Measurements from ENCODE around the gene MINDY4. TPM values are rescaled to one million over a fixed set of nuclear protein-coding genes. Genes with fewer than 3 reads are reported as not detected.

MINDY4 gene
- total RNA-seq, 2 donors from 2014 or later = 0.74 to 1.4 TPM

DNA sequence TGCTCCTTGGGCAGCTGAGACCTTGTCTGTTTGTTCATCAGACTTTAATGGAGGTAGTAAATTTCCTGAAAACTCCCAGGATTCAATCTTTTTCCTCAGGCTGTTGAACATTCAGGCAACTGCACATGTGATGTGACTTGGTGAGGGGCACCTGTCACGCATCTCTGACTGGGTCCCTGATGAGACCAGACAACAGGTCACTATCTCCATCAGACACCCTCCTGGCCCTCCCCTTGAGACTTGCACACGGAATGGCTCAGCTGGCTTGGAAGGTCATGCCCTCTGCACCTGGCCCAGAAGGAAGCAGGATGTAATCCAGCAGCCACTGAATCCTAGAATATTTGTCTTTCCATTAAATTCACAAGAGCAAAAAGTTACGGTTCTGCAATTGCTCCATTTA lies 156.3 kb downstream of the MINDY4 start:
- H3K4me3 Mint-ChIP-seq = no peak overlapping the region
- ATAC-seq (replicated peaks) = no peak
- H3K27ac Mint-ChIP-seq = no peak overlapping the region

DNA sequence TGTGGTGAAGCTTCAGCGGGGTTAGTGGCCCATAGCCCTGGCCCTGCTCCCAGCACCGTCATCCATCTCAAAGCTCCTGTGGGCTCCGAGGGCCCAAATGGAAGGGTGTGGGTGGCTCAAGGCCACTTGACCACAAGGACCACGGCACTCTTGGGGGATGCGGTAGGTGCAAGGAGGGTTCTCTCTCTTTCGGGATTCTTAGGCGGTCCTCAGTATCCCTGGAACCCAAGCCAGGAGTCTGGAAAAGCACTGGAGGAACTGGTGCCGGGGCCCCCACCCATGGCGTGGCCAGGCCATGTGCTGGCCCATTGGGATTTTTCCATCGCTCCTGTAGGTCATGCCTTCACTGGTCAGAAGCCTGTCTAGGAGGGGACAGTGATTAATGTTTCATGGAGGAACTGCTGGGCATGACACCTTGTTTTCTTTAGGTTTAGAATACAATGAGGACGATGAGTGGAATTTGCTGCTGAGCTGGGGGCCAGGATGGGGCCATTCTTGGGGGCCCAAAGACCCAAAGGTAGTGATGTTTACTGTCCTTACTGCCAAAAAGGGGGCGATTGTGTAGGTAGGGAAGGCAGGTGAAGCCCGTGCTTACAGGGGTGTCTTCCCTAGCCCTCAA lies 157.1 kb downstream of the MINDY4 start:
- Mint-ChIP-seq H3K4me3 (no peak overlapping the region), H3K4me1 (no peaks in the 10 kb centered on the region), H3K36me3 (ENCODE audit: low read depth) (no peaks in the 10 kb centered on the region), H3K9me3 (no peaks in the 10 kb centered on the region), H3K27ac (no peak overlapping the region), H3K27me3 (no peaks in the 10 kb centered on the region)
- no peak for ATAC-seq (replicated peaks)

More for the DNA sequence above, 156.3 kb downstream of the MINDY4 start:
- H3K27me3 Mint-ChIP-seq = no peaks in the 10 kb centered on the region
- H3K36me3 Mint-ChIP-seq (ENCODE audit: low read depth) = no peaks in the 10 kb centered on the region
- no peaks in the 10 kb centered on the region for H3K9me3 Mint-ChIP-seq
- H3K4me1 Mint-ChIP-seq = no peaks in the 10 kb centered on the region

DNA sequence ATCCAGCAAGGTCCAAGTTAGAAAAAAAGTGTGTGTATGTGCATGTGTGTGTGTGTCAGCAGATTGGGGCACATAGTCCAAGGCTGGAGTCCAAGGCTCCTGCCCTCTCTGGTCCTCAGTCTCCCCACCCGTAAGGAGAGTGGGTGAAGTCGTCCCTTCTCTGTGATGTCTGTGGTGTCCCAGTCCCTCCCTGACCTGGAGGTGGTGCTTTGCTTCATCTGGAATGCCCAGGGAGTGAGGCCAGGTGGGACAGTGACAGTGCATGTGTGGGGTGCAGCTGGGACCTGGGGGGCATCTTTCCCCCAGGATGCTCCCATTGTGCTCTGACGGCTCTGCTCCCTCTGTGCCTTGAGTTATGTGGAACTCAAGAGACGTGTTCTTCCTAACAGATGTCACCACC lies 158.5 kb downstream of the MINDY4 start:
- Mint-ChIP-seq H3K36me3 (ENCODE audit: low read depth) (no peaks in the 10 kb centered on the region), H3K27ac (no peak overlapping the region), H3K4me1 (no peaks in the 10 kb centered on the region), H3K27me3 (no peaks in the 10 kb centered on the region), H3K9me3 (no peaks in the 10 kb centered on the region), H3K4me3 (no peak overlapping the region)
- no peak for ATAC-seq (replicated peaks)

DNA sequence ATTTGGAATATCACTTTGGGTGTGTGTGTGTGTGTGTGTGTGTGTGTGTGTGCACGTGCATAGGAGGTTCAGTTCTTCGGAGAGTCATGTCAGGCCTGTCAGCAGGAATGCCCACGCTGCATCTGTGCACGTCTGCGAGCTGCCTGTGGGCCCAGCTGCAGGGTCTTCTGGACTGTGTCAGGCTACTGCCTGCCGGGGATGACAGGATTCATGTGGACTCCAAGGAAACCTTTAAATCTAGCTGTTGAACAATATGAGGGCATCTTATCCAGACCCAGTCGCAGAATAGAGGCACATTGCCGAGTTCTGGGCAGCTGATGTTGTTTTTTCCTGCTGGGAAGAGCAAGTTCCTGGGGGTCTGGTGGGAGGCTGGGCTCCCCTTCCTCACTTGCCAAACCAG lies 159.4 kb downstream of the MINDY4 start:
- Mint-ChIP-seq H3K4me3 (no peak overlapping the region), H3K27ac (no peak overlapping the region), H3K4me1 (no peaks in the 10 kb centered on the region), H3K27me3 (no peaks in the 10 kb centered on the region), H3K9me3 (no peaks in the 10 kb centered on the region), H3K36me3 (ENCODE audit: low read depth) (no peaks in the 10 kb centered on the region)
- no peak for ATAC-seq (replicated peaks)

DNA sequence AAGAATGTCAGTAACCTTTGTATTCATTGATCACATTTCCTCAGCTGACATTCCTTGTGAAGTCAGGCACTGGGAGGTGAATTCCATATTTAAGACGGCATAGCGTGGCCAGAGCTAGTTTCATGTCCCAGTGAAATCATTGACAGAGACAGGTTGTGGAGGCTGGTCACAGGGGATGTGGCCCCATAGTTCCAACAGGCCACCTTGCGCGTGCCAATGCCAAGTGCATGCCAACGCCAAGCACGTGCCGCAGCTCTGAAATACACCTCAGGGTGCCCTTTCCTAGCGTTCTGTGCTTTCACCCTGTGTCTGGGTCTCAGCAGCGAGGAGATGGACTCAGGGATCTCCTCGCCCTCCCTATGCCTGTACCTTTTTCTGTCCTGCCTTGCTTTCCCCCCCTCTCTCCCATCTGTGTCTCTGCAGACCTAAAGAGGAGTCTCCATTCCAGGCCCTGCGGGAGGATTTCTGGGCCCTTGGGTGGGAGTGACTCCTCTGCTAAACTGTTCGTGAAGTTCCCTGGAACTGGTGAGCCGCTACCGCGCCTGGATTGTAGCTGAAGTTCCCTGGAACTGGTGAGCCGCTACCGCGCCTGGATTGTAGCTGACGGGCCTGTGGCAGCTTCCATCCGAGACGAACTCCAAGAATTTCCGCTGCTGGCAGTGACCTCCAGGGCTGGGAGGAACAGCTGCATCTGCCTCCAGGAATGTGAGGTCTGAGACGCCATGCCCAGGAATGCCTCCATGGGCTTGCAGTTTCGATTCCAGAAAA lies 160.1 kb downstream of the MINDY4 start:
- Mint-ChIP-seq H3K36me3 (ENCODE audit: low read depth) (no peaks in the 10 kb centered on the region), H3K27ac (no peak overlapping the region), H3K4me1 (no peaks in the 10 kb centered on the region), H3K27me3 (no peaks in the 10 kb centered on the region), H3K4me3 (no peak overlapping the region), H3K9me3 (no peaks in the 10 kb centered on the region)
- no peak for ATAC-seq (replicated peaks)

DNA sequence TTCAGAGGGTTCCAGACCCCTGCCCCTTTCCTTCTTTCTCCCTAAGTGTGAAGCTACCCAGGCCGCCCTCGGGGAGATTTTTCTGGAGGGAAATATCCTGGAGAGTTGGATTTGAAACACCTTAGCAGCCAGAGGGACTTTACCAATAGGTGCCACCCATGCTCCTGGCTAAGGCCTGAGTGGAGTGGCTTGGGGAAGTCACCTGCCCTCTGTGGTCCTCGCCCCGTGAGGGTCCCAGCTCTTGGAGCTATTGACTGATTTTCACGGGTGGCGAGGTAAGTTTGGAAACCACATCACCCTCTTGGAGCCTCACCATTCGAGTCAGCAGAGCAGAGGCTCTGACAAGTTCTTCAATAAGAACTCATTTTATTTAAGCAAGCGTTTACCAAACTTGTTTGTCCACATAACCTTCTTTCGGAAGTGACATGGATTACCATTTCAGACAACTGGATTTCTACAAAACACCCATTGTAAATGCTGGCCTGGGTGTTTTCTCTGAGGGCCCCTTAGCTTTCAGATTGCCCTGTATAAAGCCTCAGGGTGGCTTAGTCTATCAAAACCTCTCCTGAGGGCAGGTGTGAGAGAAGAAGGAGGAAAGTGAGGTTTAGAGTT lies 160.8 kb downstream of the MINDY4 start:
- H3K9me3 Mint-ChIP-seq = no peaks in the 10 kb centered on the region
- ATAC-seq (replicated peaks) = no peak
- H3K36me3 Mint-ChIP-seq (ENCODE audit: low read depth) = no peaks in the 10 kb centered on the region
- no peak overlapping the region for H3K4me3 Mint-ChIP-seq
- no peak overlapping the region for H3K27ac Mint-ChIP-seq
- no peaks in the 10 kb centered on the region for H3K27me3 Mint-ChIP-seq
- no peaks in the 10 kb centered on the region for H3K4me1 Mint-ChIP-seq

DNA sequence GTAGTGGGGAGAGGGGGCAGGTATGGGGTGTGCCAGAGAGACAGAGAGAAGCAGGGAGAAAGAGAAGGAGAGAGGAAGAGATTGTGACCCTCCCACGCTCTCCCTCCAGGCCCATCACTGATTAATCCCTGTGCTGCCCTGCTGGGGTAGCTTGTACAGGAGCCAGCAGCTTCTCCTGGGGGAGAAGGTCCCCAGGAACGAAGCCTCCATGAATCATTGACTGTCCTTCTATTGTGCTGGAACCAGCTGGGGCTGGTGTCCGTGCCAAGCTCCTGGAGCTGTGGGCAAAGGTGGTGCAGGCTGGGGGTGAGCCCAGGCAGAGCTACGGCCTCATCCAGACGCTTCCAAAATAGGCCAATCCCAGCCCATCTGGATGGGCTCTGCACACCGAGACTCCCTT lies 161.3 kb downstream of the MINDY4 start:
- H3K4me1 Mint-ChIP-seq = no peaks in the 10 kb centered on the region
- H3K36me3 Mint-ChIP-seq (ENCODE audit: low read depth) = no peaks in the 10 kb centered on the region
- no peak for ATAC-seq (replicated peaks)
- no peak overlapping the region for H3K27ac Mint-ChIP-seq
- H3K4me3 Mint-ChIP-seq = no peak overlapping the region
- no peaks in the 10 kb centered on the region for H3K9me3 Mint-ChIP-seq
- H3K27me3 Mint-ChIP-seq = peaks cover 2% of the 10 kb centered on the region

DNA sequence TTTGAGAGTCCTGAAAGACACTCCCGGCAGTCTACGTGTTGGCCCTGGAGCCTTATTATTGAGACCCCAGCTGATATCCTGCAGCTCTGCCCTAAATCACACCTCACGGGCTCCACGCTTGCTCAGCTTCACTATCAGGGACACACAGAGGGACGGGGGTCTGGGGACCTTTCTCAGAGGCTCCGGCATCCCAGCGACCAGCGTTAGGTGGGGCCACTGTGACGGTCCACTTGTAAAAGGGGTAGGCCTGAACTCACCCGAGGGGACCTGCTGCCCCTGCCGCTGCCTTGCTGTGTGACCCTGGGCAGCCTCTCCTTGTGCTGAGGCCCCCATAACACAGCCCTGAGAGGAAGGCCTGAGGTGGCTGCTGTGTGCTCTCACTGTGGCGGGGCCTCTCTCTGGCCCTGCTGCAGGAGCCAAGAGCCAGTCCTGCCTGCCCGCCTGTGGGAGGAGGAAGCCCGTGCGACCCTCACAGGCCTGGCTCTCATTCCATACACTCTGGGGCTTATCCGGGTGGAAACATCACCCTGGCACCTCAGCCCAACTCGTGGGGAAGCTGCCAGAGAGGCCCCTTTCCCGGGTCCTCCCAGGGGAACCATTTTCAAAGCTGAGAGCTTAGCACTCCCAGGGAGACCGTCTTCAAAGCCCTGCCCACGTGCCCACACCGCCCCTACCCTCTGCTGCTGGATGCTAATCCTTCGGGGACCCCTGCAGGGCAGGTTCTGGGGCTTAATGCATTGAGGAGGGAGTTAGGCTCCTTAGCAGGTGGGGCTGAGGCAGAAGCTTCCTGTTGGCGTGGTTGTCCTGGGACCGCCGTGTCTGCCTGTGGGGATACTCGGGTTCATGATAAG lies 162.1 kb downstream of the MINDY4 start:
- Mint-ChIP-seq H3K9me3 (no peaks in the 10 kb centered on the region), H3K27ac (no peak overlapping the region), H3K4me3 (no peak overlapping the region), H3K27me3 (peaks cover 6% of the 10 kb centered on the region), H3K4me1 (no peaks in the 10 kb centered on the region), H3K36me3 (ENCODE audit: low read depth) (no peaks in the 10 kb centered on the region)
- no peak for ATAC-seq (replicated peaks)

DNA sequence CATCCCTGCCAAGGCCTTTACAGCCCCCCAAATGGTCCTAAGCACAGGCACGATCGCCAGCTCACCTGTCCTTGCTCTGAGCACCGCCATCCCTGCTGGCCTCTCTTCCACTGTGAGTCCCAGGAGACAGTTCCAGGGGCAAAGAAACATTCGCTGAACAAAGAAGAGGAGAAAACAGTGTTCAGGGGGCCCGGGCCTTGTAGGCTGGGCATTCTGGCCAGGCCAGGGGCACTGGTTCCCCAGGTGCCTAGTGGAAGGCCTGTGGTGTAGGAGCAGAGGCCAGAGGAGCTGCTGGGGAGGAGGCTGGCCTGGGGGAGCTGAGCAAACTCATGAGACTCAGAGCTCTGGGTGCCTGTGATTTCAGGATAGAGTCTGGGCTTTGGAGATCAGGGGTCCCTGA lies 163.0 kb downstream of the MINDY4 start:
- ATAC-seq (replicated peaks) = no peak
- H3K27ac Mint-ChIP-seq = no peak overlapping the region
- H3K9me3 Mint-ChIP-seq = no peaks in the 10 kb centered on the region
- H3K4me3 Mint-ChIP-seq = no peak overlapping the region
- no peaks in the 10 kb centered on the region for H3K4me1 Mint-ChIP-seq
- peaks cover 6% of the 10 kb centered on the region for H3K27me3 Mint-ChIP-seq
- H3K36me3 Mint-ChIP-seq (ENCODE audit: low read depth) = no peaks in the 10 kb centered on the region

DNA sequence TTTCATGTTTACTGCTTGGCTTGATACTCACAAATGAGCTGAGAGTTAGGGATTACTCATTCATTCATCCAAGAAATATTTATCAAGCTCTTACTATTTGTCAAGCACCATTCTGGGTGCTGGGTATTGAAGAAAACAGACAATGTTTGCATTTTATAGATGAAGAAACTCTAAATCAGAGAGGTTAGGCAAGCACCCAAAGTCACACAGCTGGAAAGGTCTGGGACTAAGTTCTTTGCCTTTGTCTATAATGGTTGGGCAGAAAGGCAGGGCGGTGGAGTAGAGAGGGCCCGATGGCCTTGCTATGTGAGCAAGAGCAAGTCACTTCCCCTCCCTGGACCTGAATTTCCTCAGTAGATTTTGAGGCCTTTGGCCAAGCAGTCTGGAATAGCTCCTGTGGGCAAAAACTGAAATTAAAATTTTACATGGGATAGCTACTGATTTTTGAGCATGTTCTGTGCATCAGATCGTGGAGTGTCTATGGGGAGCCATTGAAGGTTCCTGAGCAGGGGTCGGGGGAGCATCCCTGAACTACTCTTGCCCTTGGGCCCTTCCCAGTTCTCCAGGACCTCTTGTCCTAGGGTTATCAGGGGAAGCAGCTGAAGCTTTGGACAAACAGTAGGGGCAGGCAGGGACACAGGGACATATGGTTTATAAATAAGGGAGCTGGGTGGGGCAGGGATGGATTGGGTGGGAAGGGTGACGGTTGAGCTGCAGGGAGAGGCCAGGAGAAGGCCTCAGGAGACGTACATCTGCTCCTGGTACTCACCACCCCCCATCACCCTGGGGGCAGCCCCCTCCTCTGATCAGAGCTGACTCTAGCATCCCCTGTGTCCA lies 163.7 kb downstream of the MINDY4 start:
- H3K27me3 Mint-ChIP-seq = peaks cover 13% of the 10 kb centered on the region
- no peaks in the 10 kb centered on the region for H3K36me3 Mint-ChIP-seq (ENCODE audit: low read depth)
- no peak overlapping the region for H3K4me3 Mint-ChIP-seq
- no peaks in the 10 kb centered on the region for H3K9me3 Mint-ChIP-seq
- no peaks in the 10 kb centered on the region for H3K4me1 Mint-ChIP-seq
- H3K27ac Mint-ChIP-seq = peak overlapping the region; percentile 30
- ATAC-seq (replicated peaks) = no peak

DNA sequence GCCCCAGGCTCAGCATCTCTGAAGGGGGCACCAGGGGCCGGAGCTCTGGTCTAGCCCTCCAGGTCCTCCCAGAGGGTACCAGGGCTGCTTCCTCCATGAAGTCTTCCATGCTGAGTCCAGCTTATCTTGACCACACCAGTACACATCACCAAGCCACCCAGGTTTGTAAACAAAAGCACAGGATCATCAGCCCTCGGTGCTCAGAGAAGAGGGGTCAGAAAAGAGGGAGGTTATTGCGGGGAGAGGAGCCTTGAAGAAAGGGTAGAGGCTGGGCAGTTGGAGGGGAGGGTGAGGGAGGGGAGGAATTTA lies 164.3 kb downstream of the MINDY4 start:
- ATAC-seq (replicated peaks) = no peak

DNA sequence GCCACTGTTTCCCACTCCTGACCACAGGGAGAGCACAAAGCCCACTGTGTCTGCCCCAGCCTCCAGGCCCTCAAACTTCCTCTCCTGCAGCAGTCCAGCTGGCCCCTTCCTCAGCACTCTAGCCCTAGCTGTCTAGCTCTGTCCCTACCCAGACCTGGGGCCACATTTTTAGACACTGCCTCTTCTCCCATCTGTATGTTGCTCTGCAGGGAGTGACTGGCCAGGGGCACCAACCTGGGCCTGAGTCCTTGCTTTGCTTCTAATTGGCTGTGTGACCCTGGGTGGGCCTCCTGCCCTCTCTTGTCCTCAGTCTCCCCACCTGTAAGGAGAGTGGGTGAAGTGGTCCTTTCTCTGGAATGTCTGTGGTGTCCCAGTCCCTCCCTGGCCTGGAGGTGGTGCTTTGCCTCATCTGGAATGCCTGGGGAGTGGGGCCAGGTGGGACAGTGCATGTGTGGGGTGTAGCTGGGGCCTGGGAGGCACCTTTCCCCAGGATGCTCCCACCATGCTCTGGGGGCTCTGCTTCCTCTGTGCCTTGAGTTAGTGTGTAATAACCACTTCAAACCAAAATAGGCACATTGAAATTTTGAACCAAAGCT lies 165.5 kb downstream of the MINDY4 start:
- ATAC-seq (replicated peaks) = no peak
- H3K4me1 Mint-ChIP-seq = no peaks in the 10 kb centered on the region
- no peaks in the 10 kb centered on the region for H3K36me3 Mint-ChIP-seq (ENCODE audit: low read depth)
- H3K27ac Mint-ChIP-seq = no peak overlapping the region
- H3K4me3 Mint-ChIP-seq = no peak overlapping the region
- peaks cover 17% of the 10 kb centered on the region for H3K27me3 Mint-ChIP-seq
- H3K9me3 Mint-ChIP-seq = no peaks in the 10 kb centered on the region

More for the DNA sequence above, 164.3 kb downstream of the MINDY4 start:
- Mint-ChIP-seq H3K27ac (no peak overlapping the region), H3K27me3 (peaks cover 13% of the 10 kb centered on the region), H3K9me3 (no peaks in the 10 kb centered on the region), H3K4me1 (no peaks in the 10 kb centered on the region), H3K4me3 (no peak overlapping the region), H3K36me3 (ENCODE audit: low read depth) (no peaks in the 10 kb centered on the region)

DNA sequence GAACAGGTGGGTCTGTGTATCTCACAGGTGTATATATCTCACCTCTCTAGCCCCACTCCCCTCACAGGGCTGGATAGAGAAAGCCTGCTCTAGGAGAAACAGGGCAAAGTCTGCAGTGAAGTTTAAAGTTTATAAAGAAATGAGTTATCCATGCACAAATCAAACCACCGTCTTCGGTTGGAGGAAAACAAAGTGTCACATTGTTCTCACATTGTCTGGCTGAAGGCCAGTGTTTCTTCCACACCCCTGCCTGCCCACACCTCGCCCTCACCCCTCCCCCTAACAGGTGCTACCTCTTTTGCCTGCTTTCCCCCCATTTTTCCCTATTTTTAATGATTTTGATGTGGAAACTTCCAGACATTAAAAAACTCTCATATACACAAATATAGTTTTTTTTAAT lies 166.2 kb downstream of the MINDY4 start:
- no peaks in the 10 kb centered on the region for H3K36me3 Mint-ChIP-seq (ENCODE audit: low read depth)
- no peaks in the 10 kb centered on the region for H3K9me3 Mint-ChIP-seq
- H3K4me1 Mint-ChIP-seq = no peaks in the 10 kb centered on the region
- H3K4me3 Mint-ChIP-seq = no peak overlapping the region
- no peak for ATAC-seq (replicated peaks)
- peaks cover 21% of the 10 kb centered on the region for H3K27me3 Mint-ChIP-seq
- no peak overlapping the region for H3K27ac Mint-ChIP-seq
